Panc1 (cell line): ENCODE data around the gene TNFAIP2. TPM values are rescaled to one million over a fixed set of nuclear protein-coding genes. Genes with fewer than 3 reads are reported as not detected.

Source experiments
- ATAC-seq: fragments of 200-7000 bp; cut with Tn5 transposase; 2 replicates; pipeline ENCODE4 v1.9.1; 2020; ENCODE audit warnings: mild to moderate bottlenecking, moderate library complexity
- BruUV-seq: library from RNA; stranded (reverse); fragments of 400-500 nt; replicated peaks from 2 replicates; lab custom pipeline; 2021; lab: Mats Ljungman, UMichigan
- CTCF ChIA-PET: fragments of 300-600 bp; sonication (Branson Sonifier 250); formaldehyde crosslinking; loops from one replicate; lab custom pipeline; 2022; ENCODE audit warnings: antibody characterized with exemption; lab: Charles Lee
- POLR2A ChIA-PET: fragments of 300-600 bp; sonication (Branson Sonifier 250); formaldehyde crosslinking; loops from one replicate; lab custom pipeline; 2022; ENCODE audit warnings: antibody characterized with exemption; lab: Charles Lee
- DNase-seq: peaks from one replicate; pipeline ENCODE4 v3.0.0-alpha.2; 2010; ENCODE audit warnings: low read depth, low spot score
- H3K27ac ChIP-seq: 2 replicates; pipeline ENCODE4 v1.5.1; 2011; ENCODE audit warnings: mild to moderate bottlenecking, low read length, inconsistent platforms
- H3K27me3 ChIP-seq: fragments of 200-500 bp; sonication (Bioruptor generic); 2 replicates; pipeline ENCODE4 v1.6.0; 2014; ENCODE audit warnings: low read length, inconsistent platforms; ENCODE audit not compliant: control insufficient read depth, insufficient read depth
- H3K36me3 ChIP-seq: fragments of 200-500 bp; sonication (Bioruptor generic); 2 replicates; pipeline ENCODE4 v1.5.1; 2014; ENCODE audit warnings: inconsistent platforms, mild to moderate bottlenecking, low read length, moderate library complexity; ENCODE audit not compliant: control insufficient read depth, insufficient read depth
- H3K4me1 ChIP-seq: 2 replicates; pipeline ENCODE4 v1.5.1; 2011; ENCODE audit warnings: inconsistent platforms, mild to moderate bottlenecking, low read length, moderate library complexity; ENCODE audit not compliant: control insufficient read depth, insufficient read depth
- H3K4me3 ChIP-seq, 2 experiments: 2 replicates each; pipeline ENCODE4 v1.5.1; 2011 to 2012; ENCODE audit warnings: low read depth in 2 of 2, low read length in 2 of 2, mild to moderate bottlenecking in 2 of 2, inconsistent platforms in 1 of 2, moderate library complexity in 1 of 2
- H3K9me3 ChIP-seq: fragments of 200-500 bp; sonication (Bioruptor generic); 2 replicates; pipeline ENCODE4 v1.5.1; 2014; ENCODE audit warnings: low read depth, mild to moderate bottlenecking, inconsistent platforms, low read length, moderate library complexity; ENCODE audit not compliant: control insufficient read depth, insufficient read depth
- POLR2AphosphoS5 ChIP-seq: IDR thresholded peaks from 2 replicates; pipeline ENCODE4 v1.6.1; 2012; ENCODE audit warnings: mild to moderate bottlenecking, low read depth, low read length, moderate library complexity
- REST ChIP-seq, 2 experiments: IDR thresholded peaks; 2 replicates each; pipeline ENCODE4 v1.6.1; 2011 to 2012; ENCODE audit warnings: low read depth in 2 of 2, control low read depth in 1 of 2, low read length in 1 of 2, mild to moderate bottlenecking in 1 of 2, moderate library complexity in 1 of 2; ENCODE audit not compliant: insufficient read depth in 1 of 2
- SIN3A ChIP-seq: IDR thresholded peaks from 2 replicates; pipeline ENCODE4 v1.6.1; 2012; ENCODE audit warnings: low read depth, mild to moderate bottlenecking, low read length, moderate library complexity, borderline replicate concordance; ENCODE audit not compliant: insufficient read depth
- TCF7L2 ChIP-seq: IDR thresholded peaks from 2 replicates; pipeline ENCODE4 v1.6.1; 2011; ENCODE audit warnings: mild to moderate bottlenecking, low read depth, low read length, inconsistent platforms
- in situ Hi-C: cut with HindIII; loops from 2 replicates; pipeline ENCODE4 v1.10.0; 2016; ENCODE audit warnings: low sequenced_read_pairs, low pct_unique_long_range_greater_than_20kb
- intact Hi-C: fragments of 100-400 bp; cut with micrococcal nuclease; formaldehyde crosslinking; loops from one replicate; pipeline ENCODE4 v1.10.0; 2022; ENCODE audit not compliant: unreplicated experiment
- total RNA-seq: library from RNA; stranded (reverse); gene quantifications from one replicate; pipeline ENCODE4 v1.2.1, GENCODE V29; 2021; ENCODE audit not compliant: unreplicated experiment
- TF ChIP-seq, protein P1 (sequence below): fragments of 450-650 bp; IDR thresholded peaks from 2 replicates; pipeline ENCODE4 v1.5.1; 2017; ENCODE audit warnings: mild to moderate bottlenecking

TNFAIP2 gene
- total RNA-seq, 1 experiment from 2014 or later = 491 TPM

GRCh38 chr14:103144085-103144484 is 20.8 kb downstream of the TNFAIP2 start:
- Histone ChIP-seq H3K9me3 (no peaks in the 10 kb centered on the region), H3K4me3 (no peak overlapping the region), H3K4me1 (peaks cover 38% of the 10 kb centered on the region), H3K27me3 (no peaks in the 10 kb centered on the region), H3K27ac (peak overlapping the region; percentile 75), H3K36me3 (no peaks in the 10 kb centered on the region)
- in situ Hi-C loops (no loop called here), intact Hi-C loops (loop anchor here (5.0 kb wide), 1 partner anchor 138 kb away; no protein-coding TSS in a partner anchor)
- TF ChIP-seq REST (IDR thresholded peaks at IDR 0.05; ENCODE audit: insufficient read depth in 1 of 2, low read depth in 2 of 2, low read length in 1 of 2) (no peak), SIN3A (no peak), POLR2AphosphoS5 (no peak), TCF7L2 (no peak)
- TF ChIP-seq, protein P1, sequence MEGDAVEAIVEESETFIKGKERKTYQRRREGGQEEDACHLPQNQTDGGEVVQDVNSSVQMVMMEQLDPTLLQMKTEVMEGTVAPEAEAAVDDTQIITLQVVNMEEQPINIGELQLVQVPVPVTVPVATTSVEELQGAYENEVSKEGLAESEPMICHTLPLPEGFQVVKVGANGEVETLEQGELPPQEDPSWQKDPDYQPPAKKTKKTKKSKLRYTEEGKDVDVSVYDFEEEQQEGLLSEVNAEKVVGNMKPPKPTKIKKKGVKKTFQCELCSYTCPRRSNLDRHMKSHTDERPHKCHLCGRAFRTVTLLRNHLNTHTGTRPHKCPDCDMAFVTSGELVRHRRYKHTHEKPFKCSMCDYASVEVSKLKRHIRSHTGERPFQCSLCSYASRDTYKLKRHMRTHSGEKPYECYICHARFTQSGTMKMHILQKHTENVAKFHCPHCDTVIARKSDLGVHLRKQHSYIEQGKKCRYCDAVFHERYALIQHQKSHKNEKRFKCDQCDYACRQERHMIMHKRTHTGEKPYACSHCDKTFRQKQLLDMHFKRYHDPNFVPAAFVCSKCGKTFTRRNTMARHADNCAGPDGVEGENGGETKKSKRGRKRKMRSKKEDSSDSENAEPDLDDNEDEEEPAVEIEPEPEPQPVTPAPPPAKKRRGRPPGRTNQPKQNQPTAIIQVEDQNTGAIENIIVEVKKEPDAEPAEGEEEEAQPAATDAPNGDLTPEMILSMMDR = no peak
- no TSS peak for BruUV-seq
- ChIA-PET POLR2A (interaction anchor here (0.7 kb wide), 1 partner anchor 25 kb away, joined by 3 read pairs; no protein-coding TSS in a partner anchor), CTCF (interaction anchor here (0.6 kb wide), 1 partner anchor 134 kb away, joined by 4 read pairs; no protein-coding TSS in a partner anchor)
- ATAC-seq (no peak), DNase-seq (peak; percentile 47)

- DNase-seq (no peak), ATAC-seq (no peak)
- no peaks in the 10 kb centered on the region for H3K36me3 ChIP-seq
- H3K27me3 ChIP-seq = no peaks in the 10 kb centered on the region
- no peaks in the 10 kb centered on the region for H3K9me3 ChIP-seq
- H3K4me1 ChIP-seq = peaks cover 29% of the 10 kb centered on the region
- in situ Hi-C loops (no loop called here), intact Hi-C loops (no loop called here)
- TF ChIP-seq TCF7L2 = no peak
- TF ChIP-seq, protein P1 = no peak
- no peak for TF ChIP-seq SIN3A
- no peak for TF ChIP-seq POLR2AphosphoS5
- TF ChIP-seq REST (IDR thresholded peaks at IDR 0.05; ENCODE audit: insufficient read depth in 1 of 2, low read depth in 2 of 2, low read length in 1 of 2) = no peak
- CTCF ChIA-PET = no interaction called here
- BruUV-seq = no TSS peak
- no peak overlapping the region for H3K4me3 ChIP-seq
- POLR2A ChIA-PET = no interaction called here
- H3K27ac ChIP-seq = peak overlapping the region; percentile 23; the same call in 1 of the 2 replicates
Measured at GRCh38 chr14:103146141-103146709, 23.0 kb downstream of the TNFAIP2 start.
